Left lung (tissue), 10 donors: ENCODE results near the gene METTL13. TPM values are rescaled to one million over a fixed set of nuclear protein-coding genes. Genes with fewer than 3 reads are reported as not detected.

Experiments
- ATAC-seq: fragments of 200-7000 bp; cut with Tn5 transposase; one replicate; pipeline ENCODE4 v1.9.1; 2020; ENCODE audit warnings: moderate library complexity
- DNase-seq, 4 donors: peaks; one replicate each; pipeline ENCODE4 v3.0.0-alpha.2; 2013 to 2020
- H3K27ac ChIP-seq, 2 donors: fragments of 200-600 bp; sonication (generic) in 1 of 2; one replicate each; pipeline versions ENCODE4 v1.5.0 to v1.8.0; 2020 to 2021
- H3K27me3 ChIP-seq, 2 donors: fragments of 200-600 bp; sonication (generic) in 1 of 2; one replicate each; pipeline versions ENCODE4 v1.5.0 to v1.8.0; 2020 to 2021
- H3K36me3 ChIP-seq, 2 donors: fragments of 200-600 bp; sonication (generic) in 1 of 2; one replicate each; pipeline versions ENCODE4 v1.5.0 to v1.8.0; 2020 to 2021
- H3K4me1 ChIP-seq, 2 donors: fragments of 200-600 bp; one replicate each; pipeline ENCODE4 v1.8.0; 2021
- H3K4me3 ChIP-seq, 2 donors: fragments of 200-600 bp; sonication (generic) in 1 of 2; one replicate each; pipeline versions ENCODE4 v1.5.0 to v1.8.0; 2020 to 2021; ENCODE audit warnings: mild to moderate bottlenecking in 1 of 2
- H3K9me3 ChIP-seq, 2 donors: fragments of 200-600 bp; sonication (generic) in 1 of 2; one replicate each; pipeline versions ENCODE4 v1.5.0 to v1.8.0; 2020 to 2021
- CTCF ChIP-seq, 2 donors: fragments of 200-600 bp; sonication (generic) in 1 of 2; IDR thresholded peaks; one replicate each; pipeline versions ENCODE4 v1.5.0 to v1.8.0; 2021; ENCODE audit warnings: antibody characterized with exemption in 2 of 2
- intact Hi-C, 2 donors: fragments of 100-400 bp; cut with DNase I; formaldehyde crosslinking; loops; one replicate each; pipeline versions ENCODE4 v1.11.2 to v1.14.2; 2022
- polyA plus RNA-seq, 6 donors: library from polyadenylated mRNA; unstranded; fragments of 120-200 nt; gene quantifications; one replicate each; pipeline ENCODE4 v1.2.1, GENCODE V29; 2013; ENCODE audit not compliant: insufficient read length in 6 of 6
- total RNA-seq, 2 donors: library from RNA; stranded (reverse); fragmentation: NEBNext Ultra II Directional; extraction: Animal tissue kit (Norgen Biotek cat#: 25700); gene quantifications; one replicate each; pipeline ENCODE4 v1.2.1, GENCODE V29; 2021
- donor health status: DM: no; HTN: yes; CAD: no.
- donor health status: DM: no; HTN: no; CAD: no.

The METTL13 gene
- total and polyA plus RNA-seq, 8 donors, result 25.1 to 39.5 (median 34.8) TPM

- Histone ChIP-seq H3K36me3 (no peaks in the 10 kb centered on the region), H3K27ac (no peak overlapping the region), H3K9me3 (no peaks in the 10 kb centered on the region), H3K4me1 (peaks cover 0 to 4% of the 10 kb centered on the region in 2 donors), H3K4me3 (no peak overlapping the region), H3K27me3 (no peaks in the 10 kb centered on the region)
- no peak for TF ChIP-seq CTCF (IDR thresholded peaks at IDR 0.05)
- DNase-seq, result no peak
- no peak for ATAC-seq
- intact Hi-C loops, result no loop called here
Measured at GRCh38 chr1:171835891-171836290, 54.4 kb downstream of the METTL13 start.

- intact Hi-C loops, result no loop called here
- Histone ChIP-seq H3K27ac (peak within 1 kb of the TSS; percentile 50 to 83), H3K36me3 (no peaks in the 10 kb centered on the region), H3K27me3 (peaks cover 0 to 10% of the 10 kb centered on the region in 2 donors), H3K9me3 (no peaks in the 10 kb centered on the region), H3K4me1 (peaks cover 0 to 14% of the 10 kb centered on the region in 2 donors), H3K4me3 (peak within 1 kb of the TSS; percentile 65 to 66)
- peak; percentile 80 to 95 (median 83) for DNase-seq
- TF ChIP-seq CTCF (IDR thresholded peaks at IDR 0.05), result no peak
- peak; percentile 99 for ATAC-seq
Measured at GRCh38 chr1:171841050-171841910, 59.8 kb downstream of the METTL13 start, which contains the start of gene DNM3. Gene DNM3 (plus strand): TSS chr1:171841498. CDS start chr1:171841657, 159 bp downstream.

GRCh38 chr1:171841931-171842761, 60.7 kb downstream of the METTL13 start:
- H3K27ac ChIP-seq, result no peak overlapping the region
- intact Hi-C loops, result no loop called here
- no peak for TF ChIP-seq CTCF (IDR thresholded peaks at IDR 0.05)
- peaks cover 0 to 14% of the 10 kb centered on the region in 2 donors for H3K4me1 ChIP-seq
- ATAC-seq (peak; percentile 9), DNase-seq (peak; percentile 17 to 69 (median 36))
- H3K9me3 ChIP-seq, result no peaks in the 10 kb centered on the region
- H3K27me3 ChIP-seq, result peaks cover 0 to 10% of the 10 kb centered on the region in 2 donors
- H3K4me3 ChIP-seq, result peak overlapping the region; percentile 65 to 66
- no peaks in the 10 kb centered on the region for H3K36me3 ChIP-seq

- intact Hi-C loops, result no loop called here
- TF ChIP-seq CTCF (IDR thresholded peaks at IDR 0.05), result no peak
Measured at GRCh38 chr1:171844381-171844780, 62.9 kb downstream of the METTL13 start.

GRCh38 chr1:171845998-171846397, 64.5 kb downstream of the METTL13 start:
- H3K27ac ChIP-seq, result no peak overlapping the region
- H3K27me3 ChIP-seq, result peaks cover 0 to 10% of the 10 kb centered on the region in 2 donors
- no peaks in the 10 kb centered on the region for H3K36me3 ChIP-seq
- no peak for TF ChIP-seq CTCF (IDR thresholded peaks at IDR 0.05)
- ATAC-seq, result no peak
- H3K4me3 ChIP-seq, result no peak overlapping the region
- H3K4me1 ChIP-seq, result peaks cover 0 to 9% of the 10 kb centered on the region in 2 donors
- DNase-seq, result no peak
- H3K9me3 ChIP-seq, result no peaks in the 10 kb centered on the region
- intact Hi-C loops, result no loop called here

More at GRCh38 chr1:171844381-171844780, 62.9 kb downstream of the METTL13 start:
- H3K27me3 ChIP-seq, result peaks cover 0 to 10% of the 10 kb centered on the region in 2 donors
- no peaks in the 10 kb centered on the region for H3K9me3 ChIP-seq
- no peaks in the 10 kb centered on the region for H3K36me3 ChIP-seq
- no peak overlapping the region for H3K27ac ChIP-seq
- ATAC-seq, result no peak
- peaks cover 0 to 14% of the 10 kb centered on the region in 2 donors for H3K4me1 ChIP-seq
- no peak for DNase-seq
- no peak overlapping the region for H3K4me3 ChIP-seq
